BLaER1 treated with 17β-estradiol and CSF1 and Interleukin-3, amounts not matched to agents 10 nM and 100 nM (cell line): Measurements from ENCODE around the gene BTN3A1.
"Not testable (repeated sequence)": the region's sequence is repeated elsewhere in the genome, so short reads cannot be mapped to it uniquely, and the experiment has no call there.

ENCODE experiments used
- H3K27ac ChIP-seq, 11 experiments: shearing (Covaris generic); formaldehyde crosslinking; 2 replicates each; pipeline ENCODE4 v1.8.1; 2022
- H3K27me3 ChIP-seq, 11 experiments: shearing (Covaris generic); formaldehyde crosslinking; 2 replicates each; pipeline ENCODE4 v1.8.1; 2022
- H3K36me3 ChIP-seq, 11 experiments: shearing (Covaris generic); formaldehyde crosslinking; 2 replicates each; pipeline ENCODE4 v1.8.1; 2022
- H3K4me1 ChIP-seq, 10 experiments: shearing (Covaris generic); formaldehyde crosslinking; 2 replicates each; pipeline ENCODE4 v1.8.1; 2022
- H3K4me2 ChIP-seq, 11 experiments: shearing (Covaris generic); formaldehyde crosslinking; 2 replicates each; pipeline ENCODE4 v1.8.1; 2022
- H3K4me3 ChIP-seq, 10 experiments: shearing (Covaris generic); formaldehyde crosslinking; 2 replicates each; pipeline ENCODE4 v1.8.1; 2022
- H3K9ac ChIP-seq, 11 experiments: shearing (Covaris generic); formaldehyde crosslinking; 2 replicates each; pipeline ENCODE4 v1.8.1; 2022
- H3K9me3 ChIP-seq, 11 experiments: shearing (Covaris generic); formaldehyde crosslinking; replicated peaks in 1 of 11; 2 replicates each; pipeline ENCODE4 v1.8.1; 2022
- H4K20me1 ChIP-seq, 11 experiments: shearing (Covaris generic); formaldehyde crosslinking; 2 replicates each; pipeline ENCODE4 v1.8.1; 2022
- Cebpa-rat ChIP-seq, 11 experiments: shearing (Covaris generic); IDR thresholded peaks; 2 replicates each; pipeline ENCODE4 v1.8.1; 2022

The BTN3A1 gene

DNA sequence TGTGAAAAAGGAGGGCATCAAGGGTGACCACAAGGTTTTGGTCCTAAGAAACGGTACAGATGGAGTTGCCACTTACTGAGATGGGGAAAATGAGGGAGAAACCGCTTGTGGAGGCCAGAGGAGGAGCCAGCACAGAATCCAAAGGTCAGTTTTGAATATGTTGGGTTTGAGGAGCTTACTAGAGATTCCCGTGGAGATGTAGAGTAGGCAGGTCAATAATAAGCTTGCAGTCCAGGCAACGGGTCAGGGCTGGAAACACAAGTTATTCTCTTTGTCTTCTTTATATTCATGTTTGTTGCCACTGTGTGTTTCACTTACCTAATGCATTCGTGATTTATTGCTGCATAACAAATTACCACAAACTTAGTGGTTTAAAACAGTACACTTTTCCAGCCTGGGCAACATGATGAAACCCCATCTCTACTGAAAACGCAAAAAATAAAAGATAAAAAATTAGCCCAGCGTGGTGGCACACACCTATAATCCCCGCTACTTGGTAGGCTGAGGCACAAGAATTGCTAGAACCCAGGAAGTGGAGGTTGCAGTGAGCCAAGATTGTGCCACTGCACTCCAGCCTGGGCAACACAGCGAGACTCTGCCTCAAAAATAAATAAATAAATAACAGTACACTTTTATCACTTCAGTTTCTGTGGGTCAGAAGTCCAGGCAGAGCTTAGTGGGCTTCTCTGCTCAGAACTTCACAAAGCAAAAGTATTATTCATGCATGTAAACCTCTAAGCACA lies 39.8 kb upstream of the BTN3A1 start:
- no peak overlapping the region for H3K4me2 ChIP-seq
- H3K4me1 ChIP-seq, result peaks cover 40 to 59% (median 43%) of the 10 kb centered on the region in 10 experiments
- H3K36me3 ChIP-seq, result no peaks in the 10 kb centered on the region
- no peak overlapping the region for H3K9ac ChIP-seq
- no peaks in the 10 kb centered on the region for H3K27me3 ChIP-seq
- no peak overlapping the region for H3K4me3 ChIP-seq
- H3K9me3 ChIP-seq, result no peaks in the 10 kb centered on the region
- H3K27ac ChIP-seq, result no peak overlapping the region
- no peaks in the 10 kb centered on the region for H4K20me1 ChIP-seq
- no peak for TF ChIP-seq Cebpa-rat (IDR thresholded peaks at IDR 0.05)

DNA sequence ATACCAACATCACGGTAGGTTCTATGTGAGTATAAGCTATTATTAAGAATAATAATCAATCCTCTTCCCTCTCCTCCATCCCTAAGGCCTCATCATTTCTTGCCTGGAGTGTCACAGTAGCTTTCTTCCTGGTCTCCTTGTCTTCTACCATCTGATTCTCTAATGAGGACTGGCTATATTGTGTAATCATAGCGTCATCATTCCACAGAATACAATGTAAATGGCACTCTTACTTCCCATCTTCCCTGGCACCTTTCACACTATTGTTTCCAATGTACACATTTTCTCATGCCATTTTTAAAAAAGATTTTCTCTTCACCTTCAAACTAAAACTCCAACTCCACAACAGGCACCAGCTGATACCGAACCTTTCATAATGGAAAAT lies 39.2 kb upstream of the BTN3A1 start:
- H3K4me2 ChIP-seq, result no peak overlapping the region
- H3K4me3 ChIP-seq, result no peak overlapping the region
- no peaks in the 10 kb centered on the region for H3K9me3 ChIP-seq
- H4K20me1 ChIP-seq, result no peaks in the 10 kb centered on the region
- peaks cover 40 to 59% (median 45%) of the 10 kb centered on the region in 10 experiments for H3K4me1 ChIP-seq
- no peaks in the 10 kb centered on the region for H3K36me3 ChIP-seq
- H3K27me3 ChIP-seq, result no peaks in the 10 kb centered on the region
- no peak for TF ChIP-seq Cebpa-rat (IDR thresholded peaks at IDR 0.05)
- no peak overlapping the region for H3K9ac ChIP-seq
- H3K27ac ChIP-seq, result no peak overlapping the region

DNA sequence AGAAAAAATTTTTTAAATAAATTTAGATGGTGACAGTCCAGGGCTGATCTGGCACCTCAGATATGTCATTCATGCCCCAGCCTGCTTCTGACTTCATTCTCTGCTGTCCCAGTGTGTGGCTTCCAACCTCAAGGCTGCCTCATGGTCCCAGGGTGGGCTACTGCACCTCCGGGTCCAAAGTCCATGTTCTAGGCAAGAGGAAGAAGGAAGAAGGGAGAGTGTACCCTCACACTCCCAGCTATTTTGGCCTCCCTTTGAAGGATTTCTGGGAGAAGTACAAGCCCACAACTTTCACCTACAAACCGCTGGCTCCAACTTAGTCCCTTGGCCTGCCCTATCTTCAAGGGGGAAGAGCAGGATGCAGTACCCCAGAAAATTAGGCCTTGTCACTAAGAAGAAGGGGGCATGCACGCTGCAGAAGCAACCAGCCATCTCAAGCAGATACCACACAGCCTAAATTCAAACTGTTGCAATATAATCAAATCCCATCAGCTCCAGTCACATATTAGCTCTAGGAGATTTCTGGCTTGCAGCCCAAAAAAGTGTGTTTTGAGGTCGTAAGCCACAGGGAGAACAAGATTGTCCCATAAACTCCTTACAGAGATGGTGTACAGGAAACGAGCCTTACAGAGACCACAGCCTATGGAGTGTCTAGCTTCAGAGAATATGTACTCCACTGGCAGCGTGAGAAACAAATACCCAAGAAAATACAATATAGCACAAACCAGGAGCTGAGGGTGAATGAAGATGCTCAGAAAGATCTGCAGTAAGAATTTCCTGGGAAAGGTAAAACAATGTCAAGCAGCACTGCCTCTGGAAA lies 38.0 kb upstream of the BTN3A1 start:
- H4K20me1 ChIP-seq, result no peaks in the 10 kb centered on the region
- H3K4me3 ChIP-seq, result peak overlapping the region; percentile 69 to 84 (median 76)
- H3K4me2 ChIP-seq, result peak overlapping the region; percentile 76 to 94 (median 89)
- peaks cover 30 to 47% (median 33%) of the 10 kb centered on the region in 10 experiments for H3K4me1 ChIP-seq
- H3K27ac ChIP-seq, result peak overlapping the region; percentile 4 to 88 (median 83); a peak in 21 of 22 replicates
- no peaks in the 10 kb centered on the region for H3K9me3 ChIP-seq
- peak overlapping the region; percentile 42 to 85 (median 82); a peak in 21 of 22 replicates for H3K9ac ChIP-seq
- peaks cover 0 to 3% (median 1%) of the 10 kb centered on the region in 11 experiments; a peak in 11 of 22 replicates for H3K36me3 ChIP-seq
- no peaks in the 10 kb centered on the region for H3K27me3 ChIP-seq
- no peak for TF ChIP-seq Cebpa-rat (IDR thresholded peaks at IDR 0.05)

DNA sequence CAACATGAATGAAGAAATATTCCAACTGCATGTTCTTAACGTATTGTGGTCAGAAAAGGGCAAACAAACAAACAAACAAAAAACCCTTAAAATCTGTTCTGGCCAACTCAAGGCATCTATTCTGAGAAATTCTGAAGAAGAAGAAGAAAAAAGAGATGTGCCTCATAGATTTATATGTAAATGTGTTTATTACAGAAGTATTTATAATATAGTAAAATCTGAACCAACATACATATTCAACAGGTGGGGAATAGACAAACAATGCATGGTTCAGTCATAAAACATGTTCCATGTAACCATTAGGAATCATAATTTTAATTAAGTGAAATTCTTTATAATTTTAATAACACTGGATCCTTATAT lies 36.5 kb upstream of the BTN3A1 start:
- no peaks in the 10 kb centered on the region for H4K20me1 ChIP-seq
- peak overlapping the region; percentile 67 to 85 (median 82); a peak in 21 of 22 replicates for H3K9ac ChIP-seq
- no peaks in the 10 kb centered on the region for H3K27me3 ChIP-seq
- H3K4me1 ChIP-seq, result peaks cover 27 to 50% (median 35%) of the 10 kb centered on the region in 10 experiments
- H3K4me2 ChIP-seq, result peak overlapping the region; percentile 68 to 94 (median 83); a peak in 21 of 22 replicates
- no peak for TF ChIP-seq Cebpa-rat (IDR thresholded peaks at IDR 0.05)
- no peaks in the 10 kb centered on the region for H3K9me3 ChIP-seq
- peak overlapping the region in 10 of 11 experiments; percentile 70 to 88 (median 84); a peak in 19 of 22 replicates for H3K27ac ChIP-seq
- peaks cover 0 to 18% (median 16%) of the 10 kb centered on the region in 11 experiments; a peak in 17 of 22 replicates for H3K36me3 ChIP-seq
- H3K4me3 ChIP-seq, result peak overlapping the region; percentile 69 to 84 (median 76)

DNA sequence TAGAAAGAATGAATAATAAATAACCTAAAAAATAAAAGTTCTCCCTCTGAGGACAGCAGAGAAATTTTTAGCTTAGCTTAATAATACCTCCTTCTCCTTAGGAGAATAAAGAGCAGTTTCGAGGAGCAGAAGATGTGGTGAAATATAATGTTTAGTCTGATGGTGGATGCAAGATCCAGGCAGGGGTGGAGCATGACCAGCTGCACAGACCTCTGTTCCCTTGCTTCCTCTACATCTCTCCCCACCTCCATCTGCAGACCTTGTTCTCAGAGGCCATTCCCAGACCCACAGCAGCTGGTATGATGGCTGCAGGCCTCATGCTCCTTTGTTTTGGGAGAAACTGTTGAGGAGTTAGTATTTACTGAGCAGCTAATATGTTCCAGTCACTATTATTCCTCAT lies 35.6 kb upstream of the BTN3A1 start:
- Histone ChIP-seq H3K4me3 (peak overlapping the region in 7 of 10 experiments; percentile 69 to 84 (median 75); a peak in 13 of 20 replicates), H3K27ac (peak overlapping the region in 8 of 11 experiments; percentile 2 to 84 (median 81); a peak in 7 of 22 replicates), H3K4me1 (peaks cover 23 to 47% (median 34%) of the 10 kb centered on the region in 10 experiments), H3K27me3 (no peaks in the 10 kb centered on the region), H4K20me1 (no peaks in the 10 kb centered on the region), H3K9ac (peak overlapping the region in 7 of 11 experiments; percentile 44 to 85 (median 84); a peak in 10 of 22 replicates), H3K4me2 (peak overlapping the region; percentile 68 to 94 (median 83)), H3K9me3 (no peaks in the 10 kb centered on the region), H3K36me3 (peaks cover 0 to 27% (median 23%) of the 10 kb centered on the region in 11 experiments; a peak in 17 of 22 replicates)
- no peak for TF ChIP-seq Cebpa-rat (IDR thresholded peaks at IDR 0.05)

DNA sequence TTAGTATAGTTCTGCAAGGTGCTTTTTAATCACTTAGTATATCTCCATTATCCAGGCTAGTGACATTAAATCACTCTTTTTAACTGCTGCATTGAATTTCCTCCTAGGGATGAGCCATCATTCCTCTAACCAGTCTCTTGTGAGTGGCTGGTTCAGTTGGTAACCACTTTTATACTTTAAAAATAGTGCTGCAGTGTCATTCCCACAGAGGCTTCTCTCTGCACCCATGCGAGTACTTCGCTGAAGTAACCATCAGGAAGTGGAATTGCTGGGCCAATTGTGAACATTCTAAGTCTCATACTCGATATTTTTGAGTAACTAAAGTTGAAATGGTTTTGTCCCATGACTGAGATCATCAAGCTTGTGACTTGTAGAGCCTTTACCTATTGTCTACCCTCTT lies 35.0 kb upstream of the BTN3A1 start:
- Histone ChIP-seq H3K4me3 (peak overlapping the region in 4 of 10 experiments; percentile 70 to 84 (median 75); a peak in 5 of 20 replicates), H3K4me1 (peaks cover 23 to 47% (median 34%) of the 10 kb centered on the region in 10 experiments), H3K9me3 (no peaks in the 10 kb centered on the region), H3K27me3 (no peaks in the 10 kb centered on the region), H3K4me2 (peak overlapping the region; percentile 68 to 94 (median 83)), H4K20me1 (no peaks in the 10 kb centered on the region), H3K36me3 (peaks cover 0 to 33% (median 26%) of the 10 kb centered on the region in 11 experiments; a peak in 17 of 22 replicates), H3K27ac (peak overlapping the region in 8 of 11 experiments; percentile 2 to 84 (median 55); a peak in 7 of 22 replicates), H3K9ac (peak overlapping the region in 1 of 11 experiments; percentile 19; a peak in 3 of 22 replicates)
- TF ChIP-seq Cebpa-rat (IDR thresholded peaks at IDR 0.05), result no peak

DNA sequence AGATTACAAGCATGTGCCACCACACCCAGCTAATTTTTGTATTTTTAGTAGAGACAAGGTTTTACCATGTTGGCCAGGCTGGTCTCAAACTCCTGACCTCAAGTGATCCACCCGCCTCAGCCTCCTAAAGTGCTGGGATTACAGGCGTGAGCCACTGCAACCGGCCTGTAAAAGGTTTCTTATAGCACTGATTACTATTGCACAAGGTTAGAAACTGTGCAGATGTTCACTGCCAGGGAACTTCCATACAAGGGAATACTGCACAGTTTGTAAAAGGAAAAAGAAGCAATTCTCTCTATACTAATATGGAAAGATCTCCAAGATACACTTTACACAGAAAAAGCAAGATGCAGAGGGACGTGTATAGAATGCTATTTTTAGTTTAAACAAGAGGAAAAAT lies 30.3 kb upstream of the BTN3A1 start:
- not testable (repeated sequence) for H3K27me3 ChIP-seq, H3K27ac ChIP-seq, H3K9ac ChIP-seq, H4K20me1 ChIP-seq, H3K9me3 ChIP-seq, H3K4me2 ChIP-seq, H3K4me3 ChIP-seq
- H3K4me1 ChIP-seq, result peaks cover 17 to 34% (median 23%) of the 10 kb centered on the region in 10 experiments
- peaks cover 0 to 80% (median 69%) of the 10 kb centered on the region in 11 experiments; a peak in 20 of 22 replicates for H3K36me3 ChIP-seq

DNA sequence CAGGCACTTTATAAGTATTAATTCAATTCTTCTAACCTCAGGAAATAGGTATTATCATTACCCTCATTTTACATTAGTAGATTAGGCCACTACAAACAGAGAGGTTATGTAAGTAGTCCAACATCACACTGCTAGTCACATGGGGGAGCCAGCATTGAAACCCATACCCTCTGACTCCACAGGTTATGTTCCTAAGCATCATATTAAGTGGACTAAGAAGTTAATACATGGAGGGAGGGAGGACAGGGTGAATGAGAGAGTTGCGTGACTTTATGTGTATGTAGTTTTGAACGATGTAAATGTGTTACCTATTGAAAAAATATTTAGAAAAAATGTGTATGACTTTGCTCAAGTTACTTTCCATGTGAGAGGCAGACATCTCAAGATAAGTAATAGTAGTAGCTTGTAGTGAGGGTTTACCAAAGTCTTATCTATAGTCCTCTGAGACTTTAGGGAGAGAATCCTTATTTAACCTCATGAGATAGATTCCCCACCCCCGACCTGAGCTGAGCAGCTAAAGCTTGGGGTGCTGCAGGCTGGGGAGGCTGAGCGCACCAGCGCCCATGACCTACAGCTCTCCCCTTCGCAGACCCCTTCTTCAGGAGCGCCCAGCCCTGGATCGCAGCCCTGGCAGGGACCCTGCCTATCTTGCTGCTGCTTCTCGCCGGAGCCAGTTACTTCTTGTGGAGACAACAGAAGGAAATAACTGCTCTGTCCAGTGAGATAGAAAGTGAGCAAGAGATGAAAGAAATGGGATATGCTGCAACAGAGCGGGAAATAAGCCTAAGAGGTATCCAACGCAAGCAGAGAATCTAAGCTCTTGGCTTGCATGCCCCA lies 29.5 kb upstream of the BTN3A1 start:
- H3K9me3 ChIP-seq, result no peaks in the 10 kb centered on the region
- peaks cover 11 to 27% (median 16%) of the 10 kb centered on the region in 10 experiments; a peak in 18 of 20 replicates for H3K4me1 ChIP-seq
- no peaks in the 10 kb centered on the region; a peak in 1 of 22 replicates for H4K20me1 ChIP-seq
- H3K27ac ChIP-seq, result no peak overlapping the region
- TF ChIP-seq Cebpa-rat (IDR thresholded peaks at IDR 0.05), result no peak
- H3K36me3 ChIP-seq, result peaks cover 0 to 87% (median 76%) of the 10 kb centered on the region in 11 experiments; a peak in 20 of 22 replicates
- no peak overlapping the region for H3K9ac ChIP-seq
- H3K27me3 ChIP-seq, result no peaks in the 10 kb centered on the region
- H3K4me3 ChIP-seq, result no peak overlapping the region
- H3K4me2 ChIP-seq, result no peak overlapping the region
